Stomach (tissue), 9 donors: Measurements from ENCODE around the gene RAMACL. TPM values are rescaled to one million over a fixed set of nuclear protein-coding genes. Genes with fewer than 3 reads are reported as not detected.

Experiments used
- DNase-seq, 2 donors: peaks; one replicate each; pipeline versions ENCODE4 v3.0.0 to v3.0.0-alpha.2; 2013 to 2019
- H3K27ac ChIP-seq, 5 donors: fragments of 200-600 bp in 4 of 5; sonication (generic) in 4 of 5; one replicate each; pipeline ENCODE4 v1.5.1; 2013 to 2019; ENCODE audit warnings: mild to moderate bottlenecking in 1 of 5, moderate library complexity in 1 of 5
- H3K27me3 ChIP-seq, 3 donors: fragments of 200-600 bp; sonication (generic); one replicate each; pipeline ENCODE4 v1.5.1; 2017 to 2019; ENCODE audit warnings: mixed run types in 1 of 3
- H3K36me3 ChIP-seq, 4 donors: fragments of 200-600 bp; sonication (generic); 1 replicate in 3 of 4; 2 replicates in 1 of 4; pipeline ENCODE4 v1.5.1; 2016 to 2019
- H3K4me1 ChIP-seq, 4 donors: fragments of 200-600 bp; sonication (generic); one replicate each; pipeline ENCODE4 v1.5.1; 2016 to 2019
- H3K4me3 ChIP-seq, 4 donors: fragments of 200-600 bp; sonication (generic) in 3 of 4; one replicate each; pipeline ENCODE4 v1.5.1; 2016 to 2019; ENCODE audit warnings: mild to moderate bottlenecking in 1 of 4
- H3K9me3 ChIP-seq, 4 donors: fragments of 200-600 bp; sonication (generic); one replicate each; pipeline ENCODE4 v1.5.1; 2016 to 2019
- CTCF ChIP-seq, 7 experiments: fragments of 450-650 bp in 4 of 7; fragments of 200-600 bp in 3 of 7; sonication (generic) in 3 of 7; IDR thresholded peaks; one replicate each; pipeline ENCODE4 v1.5.1; 2016 to 2019; ENCODE audit warnings: antibody characterized with exemption in 7 of 7, control low read depth in 2 of 7, mild to moderate bottlenecking in 1 of 7
- EP300 ChIP-seq: sonication (generic); formaldehyde crosslinking; IDR thresholded peaks from one replicate; pipeline ENCODE4 v1.6.1; 2017; ENCODE audit warnings: antibody characterized with exemption
- POLR2A ChIP-seq, 4 donors: fragments of 450-650 bp; IDR thresholded peaks; one replicate each; pipeline ENCODE4 v1.6.1; 2016; ENCODE audit warnings: antibody characterized with exemption in 4 of 4, control low read depth in 2 of 4, mild to moderate bottlenecking in 1 of 4, moderate library complexity in 1 of 4
- POLR2AphosphoS5 ChIP-seq, 3 donors: sonication (generic); formaldehyde crosslinking; IDR thresholded peaks; one replicate each; pipeline ENCODE4 v1.6.1; 2016; ENCODE audit warnings: antibody characterized with exemption in 3 of 3
- WGBS, 5 donors: extraction: QIAGEN DNeasy Blood & Tissue Kit in 3 of 5; methylation state at CpG; one replicate each; pipeline versions ENCODE4 v1.1.5 to v1.1.7; 2013 to 2018; 5-methylcytosine and 5-hydroxymethylcytosine counted together
- intact Hi-C: fragments of 100-400 bp; cut with DNase I; formaldehyde crosslinking; loops from one replicate; pipeline ENCODE4 v1.15.1; 2023; ENCODE audit warnings: low total_unique reads
- polyA plus RNA-seq, 3 donors: library from polyadenylated mRNA; stranded (reverse); fragments of 200-250 nt; gene quantifications; one replicate each; pipeline ENCODE4 v1.2.3, GENCODE V29; 2013
- total RNA-seq, 5 donors: library from RNA; depleted of rRNA; stranded (reverse); fragments of >200 nt; gene quantifications; one replicate each; pipeline versions ENCODE4 v1.1.0 to v1.2.3, GENCODE V29; 2014 to 2016
- donor health status: healthy with polysubstance abuse.
- donor health status: Bipolar disorder and iron deficiency.
- donor health status: healthy.

The RAMACL gene
- total and polyA plus RNA-seq, 8 donors: 0.25 to 9.0 (median 3.5) TPM; not detected in 3

- peak in 1 of 2 donors; percentile 40 for DNase-seq
- H3K36me3 ChIP-seq: no peaks in the 10 kb centered on the region
- H3K27ac ChIP-seq: peak overlapping the region in 1 of 5 donors; percentile 18
- H3K9me3 ChIP-seq: no peaks in the 10 kb centered on the region
- 67 to 73% (median 69%) methylated on average over 11 of the region's 11 CpGs for WGBS, 5 donors
- H3K27me3 ChIP-seq: no peaks in the 10 kb centered on the region
- TF ChIP-seq EP300: no peak
- TF ChIP-seq POLR2A (IDR thresholded peaks at IDR 0.05): no peak
- no peak for TF ChIP-seq CTCF (IDR thresholded peaks at IDR 0.05)
- no peak for TF ChIP-seq POLR2AphosphoS5 (IDR thresholded peaks at IDR 0.05)
- H3K4me3 ChIP-seq: no peak overlapping the region
- peaks cover 13 to 40% (median 21%) of the 10 kb centered on the region in 4 donors for H3K4me1 ChIP-seq
- intact Hi-C loops: no loop called here
These were observed 2.3 kb upstream of the RAMACL start for GRCh38 chr6:166588691-166589336.

GRCh38 chr6:166587631-166588413 is 1.3 kb upstream of the RAMACL start:
- no peak for DNase-seq
- intact Hi-C loops: no loop called here
- H3K27me3 ChIP-seq: no peaks in the 10 kb centered on the region
- H3K4me3 ChIP-seq: no peak overlapping the region
- no peak overlapping the region for H3K27ac ChIP-seq
- no peaks in the 10 kb centered on the region for H3K9me3 ChIP-seq
- no peaks in the 10 kb centered on the region for H3K36me3 ChIP-seq
- TF ChIP-seq POLR2A (IDR thresholded peaks at IDR 0.05) (no peak), POLR2AphosphoS5 (IDR thresholded peaks at IDR 0.05) (no peak), EP300 (no peak), CTCF (IDR thresholded peaks at IDR 0.05) (no peak)
- WGBS, 5 donors: 75 to 81% (median 77%) methylated on average over 10 of the region's 10 CpGs
- peaks cover 13 to 42% (median 21%) of the 10 kb centered on the region in 4 donors for H3K4me1 ChIP-seq

- Histone ChIP-seq H3K4me3 (no peak overlapping the region), H3K36me3 (no peaks in the 10 kb centered on the region), H3K4me1 (peaks cover 13 to 36% (median 15%) of the 10 kb centered on the region in 4 donors), H3K27me3 (no peaks in the 10 kb centered on the region), H3K9me3 (no peaks in the 10 kb centered on the region), H3K27ac (no peak overlapping the region)
- TF ChIP-seq CTCF (IDR thresholded peaks at IDR 0.05) (no peak), POLR2A (IDR thresholded peaks at IDR 0.05) (no peak), EP300 (no peak), POLR2AphosphoS5 (IDR thresholded peaks at IDR 0.05) (no peak)
- intact Hi-C loops: no loop called here
- DNase-seq: no peak
- WGBS, 5 donors: 75 to 90% (median 83%) methylated on average over 12 of the region's 12 CpGs
These were observed 1.5 kb downstream of the RAMACL start for GRCh38 chr6:166584853-166585429.

- 80 to 91% (median 86%) methylated on average over 3 of the region's 3 CpGs for WGBS, 5 donors
- Histone ChIP-seq H3K36me3 (no peaks in the 10 kb centered on the region), H3K27ac (no peak overlapping the region), H3K9me3 (no peaks in the 10 kb centered on the region), H3K4me3 (no peak overlapping the region), H3K27me3 (no peaks in the 10 kb centered on the region), H3K4me1 (peaks cover 9 to 28% (median 12%) of the 10 kb centered on the region in 4 donors)
- TF ChIP-seq EP300 (no peak), CTCF (IDR thresholded peaks at IDR 0.05) (no peak), POLR2AphosphoS5 (IDR thresholded peaks at IDR 0.05) (no peak), POLR2A (IDR thresholded peaks at IDR 0.05) (no peak)
- intact Hi-C loops: no loop called here
- no peak for DNase-seq
These were observed 2.3 kb downstream of the RAMACL start for GRCh38 chr6:166584155-166584554.
